Stimulated activated CD4-positive, alpha-beta T cell treated with anti-CD3 and anti-CD28 coated beads, Interleukin-4, amount 100 ng/mL, for 24 hours (primary cell): ENCODE results near the gene MRPS12.

Experiments used
- DNase-seq: peaks from one replicate; pipeline ENCODE4 v3.0.0-alpha.2; 2020

MRPS12 gene

GRCh38 chr19:38978326-38978689 is 47.6 kb downstream of the MRPS12 start:
- no peak for DNase-seq

- DNase-seq = no peak
These were observed 49.1 kb downstream of the MRPS12 start for GRCh38 chr19:38979812-38980211.

- DNase-seq = no peak
These were observed 50.0 kb downstream of the MRPS12 start for GRCh38 chr19:38980583-38981374.
